ENCODE data around the gene SMCO3. TPM values are rescaled to one million over a fixed set of nuclear protein-coding genes. Genes with fewer than 3 reads are reported as not detected.
"Not testable (repeated sequence)": the region's sequence is repeated elsewhere in the genome, so short reads cannot be mapped to it uniquely, and the experiment has no call there.

The SMCO3 gene
- total RNA-seq, 2 donors from 2014 or later: 1.3 to 4.3 TPM

DNA sequence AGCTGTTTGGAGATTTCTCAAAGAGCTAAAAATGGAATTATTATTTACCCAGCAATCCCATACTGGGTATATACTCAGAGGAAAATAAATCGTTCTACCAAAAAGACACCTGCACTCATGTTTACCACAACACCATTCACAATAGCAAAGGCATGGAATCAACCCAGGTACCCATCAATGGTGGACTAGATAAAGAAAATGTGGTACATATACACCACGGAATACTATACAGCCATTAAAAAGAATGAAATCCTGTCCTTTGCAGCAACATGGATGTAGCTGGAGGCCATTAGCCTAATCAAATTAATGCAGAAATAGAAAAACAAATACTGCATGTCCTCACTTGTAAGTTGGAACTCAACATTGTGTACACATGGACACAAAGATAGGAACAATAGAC, 48.6 kb downstream of the SMCO3 start:
- no peak for ATAC-seq
- H3K27me3 ChIP-seq: no peaks in the 10 kb centered on the region
- H3K36me3 ChIP-seq (replicated peaks in 1 of 2; ENCODE audit: insufficient read depth in 1 of 2, low read depth in 2 of 2): no peaks in the 10 kb centered on the region
- TF ChIP-seq POLR2A (IDR thresholded peaks at IDR 0.05): no peak
- TF ChIP-seq, protein P1, sequence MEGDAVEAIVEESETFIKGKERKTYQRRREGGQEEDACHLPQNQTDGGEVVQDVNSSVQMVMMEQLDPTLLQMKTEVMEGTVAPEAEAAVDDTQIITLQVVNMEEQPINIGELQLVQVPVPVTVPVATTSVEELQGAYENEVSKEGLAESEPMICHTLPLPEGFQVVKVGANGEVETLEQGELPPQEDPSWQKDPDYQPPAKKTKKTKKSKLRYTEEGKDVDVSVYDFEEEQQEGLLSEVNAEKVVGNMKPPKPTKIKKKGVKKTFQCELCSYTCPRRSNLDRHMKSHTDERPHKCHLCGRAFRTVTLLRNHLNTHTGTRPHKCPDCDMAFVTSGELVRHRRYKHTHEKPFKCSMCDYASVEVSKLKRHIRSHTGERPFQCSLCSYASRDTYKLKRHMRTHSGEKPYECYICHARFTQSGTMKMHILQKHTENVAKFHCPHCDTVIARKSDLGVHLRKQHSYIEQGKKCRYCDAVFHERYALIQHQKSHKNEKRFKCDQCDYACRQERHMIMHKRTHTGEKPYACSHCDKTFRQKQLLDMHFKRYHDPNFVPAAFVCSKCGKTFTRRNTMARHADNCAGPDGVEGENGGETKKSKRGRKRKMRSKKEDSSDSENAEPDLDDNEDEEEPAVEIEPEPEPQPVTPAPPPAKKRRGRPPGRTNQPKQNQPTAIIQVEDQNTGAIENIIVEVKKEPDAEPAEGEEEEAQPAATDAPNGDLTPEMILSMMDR (IDR thresholded peaks at IDR 0.05): no peak
- intact Hi-C loops (cut with DNase I): no loop called here
- no peaks in the 10 kb centered on the region for H3K9me3 ChIP-seq
- WGBS, 2 donors: 85 to 86% methylated on average over 2 of the region's 2 CpGs
- peak overlapping the region in 1 of 4 donors; percentile 97 for H3K27ac ChIP-seq
- no peak for DNase-seq
- H3K4me1 ChIP-seq: peaks cover 38% of the 10 kb centered on the region
- no peak overlapping the region for H3K4me3 ChIP-seq

DNA sequence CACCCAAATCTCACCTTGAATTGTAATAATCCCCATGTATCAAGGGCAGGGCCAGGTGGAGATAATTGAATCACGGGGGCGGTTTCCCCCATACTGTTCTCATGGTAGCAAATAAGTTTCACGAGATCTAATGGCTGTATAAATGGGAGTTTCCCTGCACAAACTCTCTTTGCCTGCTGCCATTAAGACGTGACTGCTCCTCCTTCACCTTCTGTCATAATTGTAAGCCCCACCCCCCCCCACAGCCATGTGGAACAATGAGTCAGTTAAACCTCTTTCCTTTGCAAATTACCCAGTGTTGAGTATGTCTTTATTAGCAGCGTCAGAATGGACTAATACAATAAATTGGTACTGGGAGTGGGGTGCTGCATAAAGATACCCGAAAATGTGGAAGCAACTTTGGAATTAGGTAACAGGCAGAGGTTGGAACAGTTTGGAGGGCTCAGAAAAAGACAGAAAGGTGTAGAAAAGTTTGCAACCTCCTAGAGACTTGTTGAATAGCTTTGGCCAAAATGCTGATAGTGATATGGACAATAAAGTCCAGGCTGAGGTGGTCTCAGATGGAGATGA, 54.2 kb downstream of the SMCO3 start:
- H3K4me3 ChIP-seq; DNase-seq; ATAC-seq; H3K36me3 ChIP-seq (replicated peaks in 1 of 2; ENCODE audit: insufficient read depth in 1 of 2, low read depth in 2 of 2); intact Hi-C loops (cut with DNase I); H3K9me3 ChIP-seq; H3K27me3 ChIP-seq; H3K27ac ChIP-seq: not testable (repeated sequence)
- peaks cover 13% of the 10 kb centered on the region for H3K4me1 ChIP-seq
- WGBS, 2 donors: 66 to 79% methylated on average over 6 of the region's 6 CpGs

DNA sequence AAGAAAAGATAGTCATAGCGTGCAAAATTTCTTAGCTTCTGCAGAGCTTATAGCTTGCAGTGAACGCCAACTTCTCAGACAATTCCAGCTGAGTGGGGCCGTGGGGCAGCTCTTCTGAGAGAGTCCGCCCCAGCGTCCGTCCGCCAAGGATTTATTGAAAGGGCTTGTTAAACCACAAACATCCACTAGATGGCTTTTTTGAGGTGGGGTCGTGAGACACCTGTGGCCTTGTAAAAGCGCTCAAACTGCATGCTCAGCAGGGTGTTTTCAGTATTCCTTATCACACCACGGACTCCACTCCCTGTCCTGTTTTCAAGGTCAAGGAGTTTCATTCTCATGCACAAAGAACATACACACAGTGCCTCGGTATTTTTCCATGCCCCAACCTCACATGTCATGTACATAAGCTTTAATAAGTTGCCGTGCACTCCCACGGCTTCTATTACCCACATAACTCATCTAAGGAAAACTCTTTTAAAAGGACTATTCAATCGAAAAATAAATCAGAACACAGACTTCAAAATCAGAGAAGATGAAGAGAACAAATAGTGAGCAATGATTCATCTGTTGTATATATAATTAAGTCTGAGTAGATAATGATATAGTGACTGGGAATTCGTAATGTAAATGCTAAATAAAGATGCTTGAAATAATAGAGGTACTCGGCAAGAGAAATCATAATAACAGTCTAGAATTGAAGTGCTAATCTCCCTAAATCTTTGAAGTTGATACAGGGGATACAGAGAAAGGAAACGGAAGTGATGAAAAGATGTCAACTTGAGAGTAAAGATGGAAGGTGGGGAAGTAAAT, 57.4 kb downstream of the SMCO3 start:
- no peak overlapping the region for H3K27ac ChIP-seq
- H3K27me3 ChIP-seq: no peaks in the 10 kb centered on the region
- no peaks in the 10 kb centered on the region for H3K4me1 ChIP-seq
- intact Hi-C loops (cut with DNase I): no loop called here
- no peaks in the 10 kb centered on the region for H3K9me3 ChIP-seq
- ATAC-seq (peak; percentile 53), DNase-seq (peak in 2 of 4 donors; percentile 15 to 30)
- TF ChIP-seq POLR2A (IDR thresholded peaks at IDR 0.05): no peak
- TF ChIP-seq, protein P1 (IDR thresholded peaks at IDR 0.05): peak in 5 of 7 experiments; percentile 13 to 36 (median 29)
- H3K4me3 ChIP-seq: no peak overlapping the region
- 49 to 68% methylated on average over 17 of the region's 17 CpGs for WGBS, 2 donors
- no peaks in the 10 kb centered on the region for H3K36me3 ChIP-seq (replicated peaks in 1 of 2; ENCODE audit: insufficient read depth in 1 of 2, low read depth in 2 of 2)

Other genes starting within 250 kb of the SMCO3 start
- 10 to 100 TPM in 1 of 2 donors, 1 to 10 TPM in 1; 4.6 to 14.5 TPM for gene PLBD1, start 246.3 kb downstream of the SMCO3 start, total RNA-seq
- not detected for gene GUCY2C, start 117.6 kb downstream of the SMCO3 start, total RNA-seq
- gene WBP11, start 10.7 kb downstream of the SMCO3 start, total RNA-seq: 10 to 100 TPM in 1 of 2 donors, 1 to 10 TPM in 1; 8.6 to 14.8 TPM
- 1 to 10 TPM in 1 of 2 donors, not detected in 1; 1.8 TPM for gene C12orf60, start 10.5 kb downstream of the SMCO3 start, total RNA-seq
- gene ART4, start 29.3 kb upstream of the SMCO3 start, total RNA-seq: 1 to 10 TPM; 1.3 to 3.1 TPM
- gene MGP, start 71.7 kb upstream of the SMCO3 start, total RNA-seq: 100 to 1,000 TPM; 162 to 228 TPM
- gene ERP27, start 124.4 kb upstream of the SMCO3 start, total RNA-seq: 100 to 1,000 TPM in 1 of 2 donors, 10 to 100 TPM in 1; 79.1 to 131 TPM
- gene ARHGDIB, start 147.4 kb upstream of the SMCO3 start, total RNA-seq: 10 to 100 TPM; 19.8 to 36.6 TPM
- gene PDE6H, start 158.9 kb upstream of the SMCO3 start, total RNA-seq: not detected